HL-60 (cell line): Measurements from ENCODE around the gene SERPINI1.

Source experiments
- CTCF ChIP-seq: IDR thresholded peaks from one replicate; pipeline ENCODE4 v1.5.1; 2011; ENCODE audit warnings: low read length, control low read depth, inconsistent platforms; ENCODE audit not compliant: insufficient read depth
- GABPA ChIP-seq: IDR thresholded peaks from 2 replicates; pipeline ENCODE4 v1.6.1; 2012; ENCODE audit warnings: low read depth
- POLR2AphosphoS5 ChIP-seq: IDR thresholded peaks from 2 replicates; pipeline ENCODE4 v1.6.1; 2012; ENCODE audit warnings: low read depth
- SPI1 ChIP-seq: IDR thresholded peaks from 2 replicates; pipeline ENCODE4 v1.6.1; 2012; ENCODE audit warnings: low read depth, mild to moderate bottlenecking, borderline replicate concordance

GRCh38 chr3:167729591-167729990 lies 5.9 kb upstream of the SERPINI1 start:
- TF ChIP-seq SPI1 (no peak), POLR2AphosphoS5 (no peak), CTCF (no peak), GABPA (no peak)
